Putamen (tissue), 1 donor: ENCODE data around the gene HMGCL.
"Not testable (repeated sequence)": the region's sequence is repeated elsewhere in the genome, so short reads cannot be mapped to it uniquely, and the experiment has no call there.

Experiments used
- DNase-seq: peaks from one replicate; pipeline ENCODE4 v3.0.0-alpha.2; 2016; ENCODE audit warnings: low spot score

Gene HMGCL

GRCh38 chr1:23798662-23799142 is 26.5 kb downstream of the HMGCL start:
- DNase-seq = no peak

GRCh38 chr1:23797478-23798448 is 27.5 kb downstream of the HMGCL start:
- DNase-seq = no peak

GRCh38 chr1:23796466-23797271 is 28.6 kb downstream of the HMGCL start:
- DNase-seq = no peak

- DNase-seq = no peak
Measured at GRCh38 chr1:23795676-23796465, 29.4 kb downstream of the HMGCL start.

GRCh38 chr1:23794732-23795182 is 30.5 kb downstream of the HMGCL start:
- DNase-seq = not testable (repeated sequence)

- DNase-seq = no peak
Measured at GRCh38 chr1:23793861-23794731, 31.1 kb downstream of the HMGCL start.

GRCh38 chr1:23793018-23793781 is 32.0 kb downstream of the HMGCL start:
- no peak for DNase-seq

GRCh38 chr1:23792151-23792945 is 32.9 kb downstream of the HMGCL start:
- no peak for DNase-seq

- no peak for DNase-seq
Measured at GRCh38 chr1:23791516-23792047, 33.6 kb downstream of the HMGCL start.

GRCh38 chr1:23790696-23791515 is 34.3 kb downstream of the HMGCL start, which contains the start of gene LYPLA2:
Gene LYPLA2 (plus strand): TSS chr1:23791145. CDS start chr1:23792683, 1,538 bp downstream.
- peak; percentile 93 for DNase-seq

- DNase-seq = no peak
Measured at GRCh38 chr1:23788695-23789094, 36.5 kb downstream of the HMGCL start.

GRCh38 chr1:23787701-23788100 is 37.5 kb downstream of the HMGCL start:
- no peak for DNase-seq

GRCh38 chr1:23784846-23785245 is 40.4 kb downstream of the HMGCL start:
- no peak for DNase-seq

GRCh38 chr1:23783141-23783540 is 42.1 kb downstream of the HMGCL start:
- not testable (repeated sequence) for DNase-seq

- DNase-seq = no peak
Measured at GRCh38 chr1:23779826-23780371, 45.3 kb downstream of the HMGCL start.

GRCh38 chr1:23777979-23778814 is 47.0 kb downstream of the HMGCL start, which contains the start of gene PITHD1:
Gene PITHD1 (plus strand): TSS chr1:23778418. CDS start chr1:23778516, 98 bp downstream.
- peak; percentile 84 for DNase-seq
